H9 (cell line): ENCODE measurements around the gene ZNF750. TPM values are rescaled to one million over a fixed set of nuclear protein-coding genes. Genes with fewer than 3 reads are reported as not detected.

Source experiments
- DNase-seq: peaks from one replicate; pipeline ENCODE4 v3.0.0-alpha.2; 2017
- H2AFZ ChIP-seq: one replicate; pipeline ENCODE4 v1.6.1; 2013; ENCODE audit warnings: mild to moderate bottlenecking, low read length, control low read depth, moderate library complexity
- H2AK5ac ChIP-seq: 2 replicates; pipeline ENCODE4 v1.6.1; 2013; ENCODE audit warnings: low read length, control low read depth, mixed read lengths; ENCODE audit not compliant: insufficient read length
- H2BK120ac ChIP-seq: one replicate; pipeline ENCODE4 v1.6.1; 2013; ENCODE audit warnings: low read depth, mild to moderate bottlenecking, low read length, control low read depth, inconsistent platforms; ENCODE audit not compliant: poor library complexity, severe bottlenecking
- H2BK12ac ChIP-seq: 2 replicates; pipeline ENCODE4 v1.6.1; 2013; ENCODE audit warnings: low read length, control low read depth, mixed read lengths, low read depth; ENCODE audit not compliant: insufficient read length
- H2BK15ac ChIP-seq: 2 replicates; pipeline ENCODE4 v1.6.1; 2013; ENCODE audit warnings: low read depth, low read length, control low read depth
- H2BK20ac ChIP-seq: one replicate; pipeline ENCODE4 v1.6.1; 2013; ENCODE audit warnings: low read depth, mild to moderate bottlenecking, low read length, control low read depth, inconsistent platforms; ENCODE audit not compliant: poor library complexity, severe bottlenecking
- H2BK5ac ChIP-seq: 2 replicates; pipeline ENCODE4 v1.6.1; 2013; ENCODE audit warnings: low read length, control low read depth, mixed read lengths; ENCODE audit not compliant: insufficient read length
- H3K14ac ChIP-seq: 2 replicates; pipeline ENCODE4 v1.6.1; 2013; ENCODE audit warnings: low read length, control low read depth; ENCODE audit not compliant: insufficient read depth
- H3K18ac ChIP-seq: 2 replicates; pipeline ENCODE4 v1.6.1; 2013; ENCODE audit warnings: low read depth, mild to moderate bottlenecking, mixed read lengths, low read length, control low read depth; ENCODE audit not compliant: insufficient read length
- H3K23ac ChIP-seq: 2 replicates; pipeline ENCODE4 v1.6.1; 2013; ENCODE audit warnings: low read length, control low read depth, mixed read lengths, low read depth; ENCODE audit not compliant: insufficient read length
- H3K23me2 ChIP-seq: 2 replicates; pipeline ENCODE4 v1.6.1; 2013; ENCODE audit warnings: low read depth, mild to moderate bottlenecking, mixed read lengths, low read length, control low read depth; ENCODE audit not compliant: insufficient read length, poor library complexity, severe bottlenecking
- H3K27ac ChIP-seq: 2 replicates; pipeline ENCODE4 v1.5.1; 2013; ENCODE audit warnings: low read length, control low read depth, mixed read lengths, low read depth; ENCODE audit not compliant: insufficient read length
- H3K27me3 ChIP-seq: 2 replicates; pipeline ENCODE4 v1.6.1; 2013; ENCODE audit warnings: low read length, control low read depth, inconsistent platforms; ENCODE audit not compliant: insufficient read depth
- H3K4ac ChIP-seq: 2 replicates; pipeline ENCODE4 v1.6.1; 2013; ENCODE audit warnings: low read depth, mild to moderate bottlenecking, control low read depth, inconsistent platforms, low read length, moderate library complexity
- H3K4me1 ChIP-seq: 2 replicates; pipeline ENCODE4 v1.6.1; 2013; ENCODE audit warnings: low read length, control low read depth, inconsistent platforms; ENCODE audit not compliant: insufficient read depth
- H3K4me2 ChIP-seq: 2 replicates; pipeline ENCODE4 v1.6.1; 2013; ENCODE audit warnings: low read length, control low read depth, mixed read lengths; ENCODE audit not compliant: insufficient read length, insufficient read depth
- H3K56ac ChIP-seq: 2 replicates; pipeline ENCODE4 v1.6.1; 2013; ENCODE audit warnings: low read depth, mild to moderate bottlenecking, mixed read lengths, low read length, control low read depth; ENCODE audit not compliant: insufficient read length
- H3K79me1 ChIP-seq: 2 replicates; pipeline ENCODE4 v1.6.1; 2013; ENCODE audit warnings: low read depth, mild to moderate bottlenecking, moderate library complexity, low read length, control low read depth, inconsistent platforms; ENCODE audit not compliant: insufficient read depth, poor library complexity, severe bottlenecking
- H3K79me2 ChIP-seq: 2 replicates; pipeline ENCODE4 v1.6.1; 2013; ENCODE audit warnings: low read length, control low read depth, inconsistent platforms; ENCODE audit not compliant: insufficient read depth
- H3K9ac ChIP-seq: 2 replicates; pipeline ENCODE4 v1.6.1; 2013; ENCODE audit warnings: low read length, control low read depth, mixed read lengths; ENCODE audit not compliant: insufficient read length; ENCODE audit errors: extremely low read depth
- H3K9me3 ChIP-seq: one replicate; pipeline ENCODE4 v1.6.1; 2013; ENCODE audit warnings: low read depth, low read length, inconsistent platforms; ENCODE audit not compliant: control insufficient read depth
- H3T11ph ChIP-seq: one replicate; pipeline ENCODE4 v1.6.1; 2013; ENCODE audit warnings: mild to moderate bottlenecking, low read length, control low read depth, inconsistent platforms
- H4K20me1 ChIP-seq: one replicate; pipeline ENCODE4 v1.6.1; 2013; ENCODE audit not compliant: control insufficient read depth, insufficient read length, insufficient read depth
- H4K5ac ChIP-seq: 2 replicates; pipeline ENCODE4 v1.6.1; 2013; ENCODE audit warnings: low read depth, mild to moderate bottlenecking, mixed read lengths, low read length, control low read depth; ENCODE audit not compliant: insufficient read length
- H4K8ac ChIP-seq: replicated peaks from 2 replicates; pipeline ENCODE4 v1.6.1; 2013; ENCODE audit warnings: low read length, control low read depth, mixed read lengths, low read depth; ENCODE audit not compliant: insufficient read length
- H4K91ac ChIP-seq: 2 replicates; pipeline ENCODE4 v1.6.1; 2013; ENCODE audit warnings: low read depth, mild to moderate bottlenecking, moderate library complexity, mixed read lengths, low read length, control low read depth; ENCODE audit not compliant: insufficient read length
- H3K27ac Mint-ChIP-seq, 3 experiments: 2 replicates in 2 of 3; 3 replicates in 1 of 3; pipeline ENCODE4 v1.8.0; 2020 to 2021; ENCODE audit warnings: mixed read lengths in 3 of 3, mild to moderate bottlenecking in 1 of 3, moderate library complexity in 1 of 3
- H3K27me3 Mint-ChIP-seq: 2 replicates; pipeline ENCODE4 v1.8.0; 2021; ENCODE audit warnings: low read depth, mild to moderate bottlenecking, moderate library complexity, mixed read lengths
- H3K36me3 Mint-ChIP-seq, 3 experiments: 2 replicates in 2 of 3; 3 replicates in 1 of 3; pipeline ENCODE4 v1.8.0; 2020 to 2021; ENCODE audit warnings: low read depth in 3 of 3, mixed read lengths in 3 of 3; ENCODE audit not compliant: insufficient read depth in 1 of 3
- H3K4me1 Mint-ChIP-seq, 2 experiments: 2 replicates each; pipeline ENCODE4 v1.8.0; 2020; ENCODE audit warnings: mixed read lengths in 2 of 2
- H3K4me3 Mint-ChIP-seq, 2 experiments: 2 replicates in 1 of 2; 3 replicates in 1 of 2; pipeline ENCODE4 v1.8.0; 2020 to 2021; ENCODE audit warnings: mild to moderate bottlenecking in 2 of 2, mixed read lengths in 2 of 2, moderate library complexity in 1 of 2
- H3K9me3 Mint-ChIP-seq, 2 experiments: 2 replicates in 1 of 2; 3 replicates in 1 of 2; pipeline ENCODE4 v1.8.0; 2020; ENCODE audit warnings: mild to moderate bottlenecking in 2 of 2, mixed read lengths in 2 of 2, moderate library complexity in 1 of 2
- WGBS: extraction: QIAGEN DNeasy Blood & Tissue Kit; methylation state at CpG from one replicate; pipeline ENCODE4 v1.1.7; 2013; ENCODE audit warnings: missing lambda C conversion rate, low lambda C conversion rate, mixed read lengths; ENCODE audit not compliant: insufficient read length; ENCODE audit errors: extremely low coverage; 5-methylcytosine and 5-hydroxymethylcytosine counted together
- total RNA-seq: library from RNA; stranded (reverse); gene quantifications from 2 replicates; pipeline ENCODE4 v1.2.1, GENCODE V29; 2021
- TF ChIP-seq, protein P1 (sequence below): fragments of 200-600 bp; sonication (generic); conservative IDR thresholded peaks from 3 replicates; pipeline ENCODE4 v1.8.0; 2021; ENCODE audit warnings: antibody characterized with exemption, mild to moderate bottlenecking

ZNF750 gene
- total RNA-seq, 1 experiment from 2014 or later, result not detected

DNA sequence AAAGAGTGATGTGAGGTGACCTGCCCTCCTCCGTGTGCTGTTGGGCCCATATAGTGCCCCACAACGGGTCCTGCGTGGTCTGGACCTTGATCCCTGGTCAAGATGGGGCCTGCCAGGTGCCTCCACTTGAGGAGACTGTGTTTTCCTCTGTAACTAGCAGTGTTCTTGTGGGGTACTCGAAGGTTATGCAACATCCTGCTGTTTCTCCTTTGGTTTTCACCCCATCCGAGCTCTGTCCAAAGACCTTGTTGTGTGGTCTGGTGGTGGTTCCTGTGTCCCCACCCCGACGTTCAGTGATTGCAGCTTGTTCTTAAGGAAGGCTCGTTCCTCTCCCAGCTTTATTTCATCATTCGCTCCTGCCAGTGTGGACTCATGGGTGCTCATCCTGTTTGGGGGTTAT is 38.7 kb upstream of the ZNF750 start:
- Histone ChIP-seq H2BK15ac (no peak overlapping the region), H3K79me2 (no peaks in the 10 kb centered on the region; the same call in 1 of the 2 replicates), H3K14ac (no peak overlapping the region), H2AFZ (no peak overlapping the region), H4K5ac (no peak overlapping the region), H2BK12ac (no peak overlapping the region), H3K56ac (no peak overlapping the region), H2BK5ac (no peak overlapping the region), H2AK5ac (no peak overlapping the region), H3K4me1 (no peaks in the 10 kb centered on the region), H4K91ac (no peak overlapping the region), H3K9ac (no peak overlapping the region), H3K18ac (no peak overlapping the region), H3K27ac (no peak overlapping the region), H2BK120ac (no peak overlapping the region), H3K23ac (no peak overlapping the region), H3K9me3 (no peaks in the 10 kb centered on the region), H3K27me3 (no peaks in the 10 kb centered on the region), H3K4me2 (no peak overlapping the region), H3T11ph (no peak overlapping the region), H4K20me1 (peaks cover 4% of the 10 kb centered on the region), H3K23me2 (no peaks in the 10 kb centered on the region), H3K79me1 (no peaks in the 10 kb centered on the region), H2BK20ac (no peak overlapping the region), H3K4ac (no peak overlapping the region), H4K8ac (no peak overlapping the region)
- H3K4me1 Mint-ChIP-seq, result peaks cover 29 to 41% of the 10 kb centered on the region in 2 experiments
- no peak overlapping the region for H3K4me3 Mint-ChIP-seq
- H3K27ac Mint-ChIP-seq, result peak overlapping the region in 1 of 3 experiments; percentile 62; a peak in 2 of 7 replicates
- peaks cover 11 to 22% (median 14%) of the 10 kb centered on the region in 3 experiments for H3K36me3 Mint-ChIP-seq
- TF ChIP-seq, protein P1, sequence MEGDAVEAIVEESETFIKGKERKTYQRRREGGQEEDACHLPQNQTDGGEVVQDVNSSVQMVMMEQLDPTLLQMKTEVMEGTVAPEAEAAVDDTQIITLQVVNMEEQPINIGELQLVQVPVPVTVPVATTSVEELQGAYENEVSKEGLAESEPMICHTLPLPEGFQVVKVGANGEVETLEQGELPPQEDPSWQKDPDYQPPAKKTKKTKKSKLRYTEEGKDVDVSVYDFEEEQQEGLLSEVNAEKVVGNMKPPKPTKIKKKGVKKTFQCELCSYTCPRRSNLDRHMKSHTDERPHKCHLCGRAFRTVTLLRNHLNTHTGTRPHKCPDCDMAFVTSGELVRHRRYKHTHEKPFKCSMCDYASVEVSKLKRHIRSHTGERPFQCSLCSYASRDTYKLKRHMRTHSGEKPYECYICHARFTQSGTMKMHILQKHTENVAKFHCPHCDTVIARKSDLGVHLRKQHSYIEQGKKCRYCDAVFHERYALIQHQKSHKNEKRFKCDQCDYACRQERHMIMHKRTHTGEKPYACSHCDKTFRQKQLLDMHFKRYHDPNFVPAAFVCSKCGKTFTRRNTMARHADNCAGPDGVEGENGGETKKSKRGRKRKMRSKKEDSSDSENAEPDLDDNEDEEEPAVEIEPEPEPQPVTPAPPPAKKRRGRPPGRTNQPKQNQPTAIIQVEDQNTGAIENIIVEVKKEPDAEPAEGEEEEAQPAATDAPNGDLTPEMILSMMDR, result no peak
- no CpG with 5 or more reads among the region's 9 CpGs for WGBS
- no peaks in the 10 kb centered on the region for H3K9me3 Mint-ChIP-seq
- no peak for DNase-seq
- no peaks in the 10 kb centered on the region for H3K27me3 Mint-ChIP-seq
